Iris pigment epithelial cell (primary cell): Measurements from ENCODE around the gene MXRA8.
A peak's percentile ranks its signal among the peaks of the same experiment; 100 is the strongest.
"Not testable (repeated sequence)": the region's sequence is repeated elsewhere in the genome, so short reads cannot be mapped to it uniquely, and the experiment has no call there.

Source experiments
- DNase-seq: peaks from one replicate; pipeline ENCODE4 v3.0.0-alpha.2; 2011; ENCODE audit warnings: low read depth

Gene MXRA8, protein sequence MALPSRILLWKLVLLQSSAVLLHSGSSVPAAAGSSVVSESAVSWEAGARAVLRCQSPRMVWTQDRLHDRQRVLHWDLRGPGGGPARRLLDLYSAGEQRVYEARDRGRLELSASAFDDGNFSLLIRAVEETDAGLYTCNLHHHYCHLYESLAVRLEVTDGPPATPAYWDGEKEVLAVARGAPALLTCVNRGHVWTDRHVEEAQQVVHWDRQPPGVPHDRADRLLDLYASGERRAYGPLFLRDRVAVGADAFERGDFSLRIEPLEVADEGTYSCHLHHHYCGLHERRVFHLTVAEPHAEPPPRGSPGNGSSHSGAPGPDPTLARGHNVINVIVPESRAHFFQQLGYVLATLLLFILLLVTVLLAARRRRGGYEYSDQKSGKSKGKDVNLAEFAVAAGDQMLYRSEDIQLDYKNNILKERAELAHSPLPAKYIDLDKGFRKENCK

DNA sequence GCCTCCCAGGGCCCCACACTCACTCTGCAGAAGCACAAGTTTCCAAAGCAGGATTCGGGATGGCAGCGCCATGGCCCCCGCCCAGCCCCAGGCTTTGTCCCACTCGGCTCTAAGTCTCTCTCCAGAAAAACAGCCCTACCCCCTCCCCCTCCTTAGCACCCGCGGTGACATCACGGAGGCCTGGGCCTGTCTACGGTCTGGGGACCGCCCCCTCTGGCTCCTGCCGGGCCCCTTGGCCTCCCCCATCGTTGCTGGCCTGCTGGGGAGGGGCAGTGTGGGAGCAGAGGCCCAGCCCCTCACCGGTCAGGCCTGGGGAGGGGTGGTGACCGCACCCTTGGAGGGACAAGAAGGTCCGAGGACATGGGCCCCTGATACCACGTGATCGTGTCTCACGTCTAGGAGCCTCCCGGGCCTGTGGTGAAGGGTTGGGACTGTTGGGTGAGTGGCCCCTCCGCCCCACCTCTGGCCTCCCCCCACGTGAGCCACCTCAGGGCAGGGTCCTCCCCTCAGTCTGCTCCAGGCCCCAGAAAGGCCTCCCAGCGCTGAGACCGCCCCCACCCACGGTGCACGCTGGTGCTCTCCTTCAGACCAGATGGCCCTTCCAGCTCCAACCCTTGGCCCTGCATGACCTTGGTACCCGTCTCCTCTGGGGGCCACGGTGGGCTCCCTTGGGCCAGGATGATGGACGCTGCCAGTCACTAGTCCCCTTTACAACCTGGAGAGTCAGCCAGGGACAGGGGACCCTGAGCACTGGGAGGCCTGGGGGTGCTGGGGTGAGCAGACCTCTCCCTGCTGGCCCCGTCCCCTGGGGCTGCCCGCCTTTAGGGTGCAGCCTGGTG lies at the start of gene MXRA8:
MXRA8 (minus strand) TSS at position 123 of the 839 bp plus-strand sequence; CDS start at position 72, 51 bp downstream.
- peak; percentile 63 for DNase-seq

DNA sequence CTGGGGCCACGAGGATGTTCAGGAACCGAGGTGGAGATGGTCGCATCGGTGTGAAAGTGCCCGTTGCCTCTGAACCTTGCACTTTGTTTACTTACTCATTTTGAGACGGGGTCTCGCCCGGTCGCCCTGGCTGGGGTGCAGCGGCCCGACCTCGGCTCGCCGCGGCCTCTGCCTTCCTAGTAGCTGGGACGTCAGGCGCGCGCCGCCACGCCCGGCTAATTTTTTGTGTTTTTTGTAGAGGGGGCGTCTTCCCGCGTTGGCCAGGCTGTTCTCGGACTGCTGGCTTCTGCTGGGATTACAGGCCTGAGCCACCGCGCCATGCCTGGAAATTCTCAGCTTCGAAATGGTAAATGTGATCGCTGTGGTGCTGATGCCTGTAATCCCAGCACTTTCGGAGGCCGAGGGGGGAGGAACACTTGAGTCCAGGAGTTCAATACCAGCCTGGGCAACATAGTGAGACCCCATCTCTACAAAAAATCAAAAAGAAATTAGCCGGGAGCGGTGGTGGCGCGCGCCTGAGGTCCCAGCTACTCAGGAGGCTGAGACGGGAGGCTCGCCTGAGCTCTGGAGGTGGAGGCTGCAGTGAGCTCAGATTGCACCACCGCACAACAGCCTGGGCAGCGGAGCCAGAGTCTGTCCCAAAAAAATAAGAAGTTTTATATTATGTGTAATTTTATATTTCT lies 49.4 kb upstream of the MXRA8 start:
- DNase-seq, result peak; percentile 74

DNA sequence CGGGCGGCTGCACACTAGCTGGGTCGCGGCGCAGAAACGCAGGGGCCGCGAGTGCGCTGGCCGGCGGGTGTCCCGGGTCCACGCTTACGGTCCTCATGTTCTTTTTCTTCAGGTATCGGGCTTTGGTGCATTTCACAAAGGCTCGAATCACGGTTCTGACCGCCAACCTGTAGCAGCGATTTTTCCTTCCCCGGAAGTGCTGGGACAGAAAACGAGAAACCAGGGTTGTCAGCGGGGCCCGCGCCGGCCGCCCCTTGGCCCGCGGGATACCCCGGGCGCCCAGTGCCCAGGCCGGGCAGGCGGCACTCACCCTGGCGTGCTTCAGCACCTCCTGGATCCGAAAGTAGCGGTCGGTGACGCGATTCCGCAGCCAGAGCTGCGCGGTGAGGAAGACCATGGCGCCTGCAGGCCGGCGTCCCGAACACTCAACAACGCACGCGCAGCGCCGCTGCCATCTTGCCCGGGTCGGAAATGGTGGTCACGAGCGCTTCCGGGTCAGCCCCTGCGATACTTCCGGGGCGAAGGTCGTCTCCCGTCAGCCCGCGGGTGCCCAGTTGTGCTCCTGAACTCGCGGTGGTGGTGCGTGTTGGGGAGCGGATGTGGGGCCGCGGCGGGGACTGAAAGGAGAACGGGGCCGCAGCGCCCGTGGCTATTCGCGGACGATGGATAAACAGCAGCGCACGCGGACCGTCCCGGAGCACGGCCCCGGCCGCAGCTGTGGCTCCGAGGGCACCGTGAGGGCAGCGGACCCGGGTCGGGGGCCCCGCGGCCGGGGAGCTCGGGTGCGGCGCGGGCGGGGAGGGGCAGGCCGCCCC lies 48.7 kb upstream of the MXRA8 start, which contains the start of gene MRPL20:
MRPL20 (minus strand) TSS at position 473 of the 815 bp plus-strand sequence; CDS start at position 397, 76 bp downstream.
- DNase-seq, result peak; percentile 93

DNA sequence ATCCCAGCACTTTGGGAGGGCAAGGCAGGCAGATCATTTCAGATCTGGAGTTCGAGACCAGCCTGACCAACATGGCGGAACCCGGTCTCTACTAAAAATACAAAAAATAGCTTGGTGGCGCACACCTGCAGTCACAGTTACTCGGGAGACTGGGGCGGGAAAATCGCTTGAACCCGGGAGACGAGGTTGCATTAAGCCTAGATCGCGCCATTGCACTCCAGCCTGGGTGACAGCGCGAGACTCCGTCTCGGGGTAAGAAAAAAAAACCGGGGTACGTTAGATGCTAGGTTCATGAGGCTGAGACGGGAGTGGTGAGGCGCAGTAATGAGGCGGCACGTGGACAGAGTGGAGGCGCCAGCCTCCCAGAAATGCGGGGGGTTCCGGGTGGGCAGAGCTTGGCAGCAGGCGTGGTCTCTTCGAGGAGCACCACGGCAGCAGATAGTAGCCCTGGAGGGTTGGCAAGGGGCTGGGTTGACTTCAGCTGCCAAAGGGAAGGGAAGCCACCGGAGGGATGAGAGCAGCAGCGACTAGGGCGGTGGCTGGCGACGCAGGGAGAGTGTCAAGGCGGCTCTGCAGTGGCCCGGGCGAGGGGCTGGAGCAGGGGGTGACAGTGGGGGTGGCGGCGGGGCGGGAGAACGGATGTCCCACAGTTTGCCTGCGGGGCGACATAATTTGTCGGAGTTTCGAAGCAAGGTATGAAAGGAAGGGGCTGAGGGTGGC lies 47.9 kb upstream of the MXRA8 start:
- no peak for DNase-seq

DNA sequence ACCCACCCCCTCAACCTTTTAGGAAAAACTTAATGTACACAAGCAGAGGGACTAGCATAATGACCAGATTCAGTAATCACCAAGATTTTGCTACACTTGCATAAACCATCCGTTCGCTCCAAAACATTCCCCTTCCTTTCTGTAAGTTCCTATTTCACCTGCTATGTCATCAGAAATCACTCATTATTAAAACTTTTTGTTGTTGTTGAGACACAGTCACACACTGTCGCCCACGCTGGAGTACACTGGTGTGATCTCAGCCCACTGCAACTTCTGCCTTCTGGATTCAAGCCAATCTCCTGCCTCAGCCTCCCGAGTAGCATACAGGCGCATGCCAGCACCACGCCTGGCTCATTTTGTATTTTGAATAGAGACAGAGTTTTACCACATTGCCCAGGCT lies 45.3 kb upstream of the MXRA8 start:
- no peak for DNase-seq

DNA sequence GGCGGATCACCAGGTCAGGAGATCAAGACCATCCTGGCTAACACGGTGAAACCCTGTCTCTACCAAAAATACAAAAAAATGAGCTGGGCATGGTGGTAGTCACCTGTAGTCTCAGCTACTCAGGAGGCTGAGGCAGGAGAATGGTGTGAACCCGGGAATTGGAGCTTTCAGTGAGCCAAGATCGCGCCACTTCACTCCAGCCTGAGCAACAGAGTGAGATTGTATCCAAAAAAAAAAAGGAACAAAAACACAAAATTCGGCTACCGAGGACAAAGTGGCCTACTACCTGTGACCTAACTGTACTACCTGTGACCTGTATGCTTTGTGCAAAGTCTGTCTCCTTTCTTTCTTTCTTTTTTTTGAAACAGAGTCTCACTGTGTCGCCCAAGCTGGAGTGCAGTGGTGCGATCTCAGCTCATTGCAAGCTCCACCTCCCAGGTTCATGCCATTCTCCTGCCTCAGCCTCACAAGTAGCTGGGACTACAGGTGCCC lies 44.6 kb upstream of the MXRA8 start:
- DNase-seq, result not testable (repeated sequence)

DNA sequence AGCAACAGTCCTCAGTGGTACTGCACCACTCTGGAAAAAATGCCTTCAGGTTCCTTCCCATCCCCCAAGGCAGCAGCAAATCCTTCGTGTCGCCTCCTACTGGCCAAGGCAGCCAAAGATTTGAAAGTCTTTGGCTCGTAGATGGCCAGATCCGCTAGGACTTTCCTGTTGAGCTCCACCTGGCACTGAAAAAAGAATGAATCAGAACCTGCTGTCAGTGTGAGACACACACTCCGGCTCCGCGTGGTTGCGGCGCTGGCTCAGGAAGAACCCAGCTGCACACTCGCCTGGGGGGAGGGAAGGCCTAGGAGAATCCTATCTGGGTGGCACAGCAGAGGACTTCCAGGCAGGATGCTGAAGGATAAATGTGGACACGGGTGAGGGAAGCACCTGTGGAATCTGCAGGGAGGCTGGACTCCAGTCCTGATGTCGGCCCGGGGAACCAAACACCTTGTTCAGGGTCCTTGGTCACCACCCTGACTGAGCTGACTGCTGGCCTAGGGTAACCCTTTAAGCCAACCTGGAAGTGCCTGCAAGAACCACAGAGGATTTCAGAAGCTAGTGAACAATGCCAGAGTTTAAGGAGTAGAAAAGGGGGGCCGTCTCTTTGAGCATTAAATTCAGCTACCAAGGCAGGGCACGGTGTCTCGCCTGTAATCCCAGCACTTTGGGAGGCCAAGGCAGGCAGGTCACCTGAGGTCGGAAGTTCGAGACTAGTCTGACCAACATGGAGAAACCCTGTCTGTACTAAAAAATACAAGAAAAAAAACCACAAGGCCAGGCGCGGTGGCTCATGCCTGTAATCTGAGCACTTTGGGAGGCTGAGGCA lies 43.9 kb upstream of the MXRA8 start:
- DNase-seq, result peak; percentile 78

DNA sequence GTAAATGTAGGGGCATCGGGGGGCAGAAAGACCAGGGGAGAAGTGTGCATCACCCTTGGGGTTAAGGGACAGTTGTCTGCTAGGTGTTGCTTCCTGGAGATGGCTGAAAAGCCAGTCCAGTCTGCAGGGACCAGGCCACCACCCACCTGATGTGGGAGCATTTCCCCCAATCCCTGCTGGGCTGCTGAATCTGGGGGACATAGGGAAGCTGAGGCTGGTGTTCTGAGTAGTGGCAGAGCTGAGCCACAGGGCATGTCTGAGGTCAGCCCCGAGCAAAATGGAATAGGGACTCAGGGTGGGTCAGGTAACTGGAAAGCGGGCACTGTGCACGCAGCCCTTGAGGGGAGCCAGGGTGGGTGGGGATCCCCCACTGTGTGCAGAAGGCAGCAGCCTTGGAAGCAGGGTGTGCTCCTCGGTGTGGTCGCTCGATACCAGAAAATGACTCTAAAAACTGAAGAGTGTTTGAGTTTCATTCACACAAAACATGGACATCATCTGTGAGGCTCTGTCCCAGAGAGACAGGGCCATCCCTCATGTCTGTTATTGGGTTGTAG lies 43.2 kb upstream of the MXRA8 start:
- DNase-seq, result no peak

DNA sequence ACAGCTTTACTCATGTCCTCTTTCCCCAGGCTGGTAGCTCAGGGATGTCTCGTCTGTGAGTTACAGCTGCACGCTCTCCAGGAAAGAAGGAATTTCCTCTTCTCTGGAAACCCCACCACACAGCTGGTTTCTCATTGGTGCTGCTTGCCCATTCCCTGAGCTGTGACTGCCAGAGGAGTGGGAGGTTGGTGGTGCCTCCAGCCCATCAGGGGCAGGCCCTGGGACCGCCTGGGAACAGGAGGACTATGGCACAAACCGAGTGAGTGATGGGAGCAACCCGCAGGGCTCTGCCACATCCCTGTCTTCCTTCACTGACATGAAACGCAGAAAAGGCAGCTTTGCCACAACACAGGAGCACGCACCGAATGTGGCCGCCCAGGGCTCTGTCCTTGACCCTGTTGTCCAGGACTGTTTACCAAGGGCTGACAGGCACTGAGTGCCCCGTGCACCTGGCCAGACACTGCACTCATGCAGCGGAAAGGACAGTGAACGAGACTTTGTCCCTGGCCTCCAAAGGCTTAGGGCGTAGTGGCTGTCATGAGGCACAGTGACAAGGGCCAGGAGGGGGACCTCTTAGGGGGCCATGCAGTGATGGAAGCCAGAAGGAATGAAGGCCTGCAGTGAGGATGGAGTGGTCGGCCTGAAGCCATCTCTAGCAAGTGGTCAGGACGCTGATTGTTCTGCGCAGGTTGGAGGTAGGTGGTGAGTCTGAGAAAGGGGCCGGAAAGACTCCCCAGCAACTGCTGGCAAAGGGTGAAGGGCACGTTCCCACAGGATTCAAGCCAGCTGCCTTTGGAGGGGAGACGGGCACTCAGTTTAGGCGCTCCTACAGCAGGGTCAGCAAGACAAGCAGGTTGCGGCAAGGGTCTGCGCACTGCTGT lies 42.5 kb upstream of the MXRA8 start:
- DNase-seq, result no peak

DNA sequence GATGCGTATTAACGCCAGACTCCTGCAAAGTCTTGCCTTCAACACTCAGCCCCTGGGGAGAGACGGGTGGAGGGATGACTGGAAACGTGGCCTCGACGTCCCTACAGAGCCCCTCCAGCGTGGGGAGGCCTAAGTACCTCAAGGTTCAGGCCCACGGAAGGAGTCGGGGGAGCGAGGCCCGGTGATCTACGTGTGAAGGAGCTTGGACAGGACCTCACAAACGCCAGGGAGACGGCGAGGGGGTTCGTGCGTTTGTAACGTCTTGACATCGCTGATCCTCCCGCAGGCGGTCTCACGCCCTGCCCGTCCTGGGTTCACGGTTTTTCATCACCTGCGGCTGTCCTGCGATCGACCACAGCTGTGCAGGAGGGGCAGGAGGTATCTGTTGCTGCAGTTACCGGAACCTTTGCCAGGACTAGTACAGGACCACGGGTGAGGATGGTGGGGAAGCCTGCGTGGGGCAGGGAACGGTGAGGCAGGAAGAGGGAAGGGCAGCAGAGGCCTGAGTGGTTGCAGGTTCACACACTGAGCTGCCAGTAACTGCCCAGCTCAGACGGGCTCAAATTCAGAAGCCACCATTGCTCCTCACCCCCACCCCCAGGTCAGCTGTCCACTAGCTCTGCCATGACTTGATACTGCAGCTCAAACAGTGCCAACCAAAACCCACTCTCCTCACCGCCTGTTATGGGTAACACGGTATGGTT lies 41.7 kb upstream of the MXRA8 start:
- DNase-seq, result peak; percentile 40

DNA sequence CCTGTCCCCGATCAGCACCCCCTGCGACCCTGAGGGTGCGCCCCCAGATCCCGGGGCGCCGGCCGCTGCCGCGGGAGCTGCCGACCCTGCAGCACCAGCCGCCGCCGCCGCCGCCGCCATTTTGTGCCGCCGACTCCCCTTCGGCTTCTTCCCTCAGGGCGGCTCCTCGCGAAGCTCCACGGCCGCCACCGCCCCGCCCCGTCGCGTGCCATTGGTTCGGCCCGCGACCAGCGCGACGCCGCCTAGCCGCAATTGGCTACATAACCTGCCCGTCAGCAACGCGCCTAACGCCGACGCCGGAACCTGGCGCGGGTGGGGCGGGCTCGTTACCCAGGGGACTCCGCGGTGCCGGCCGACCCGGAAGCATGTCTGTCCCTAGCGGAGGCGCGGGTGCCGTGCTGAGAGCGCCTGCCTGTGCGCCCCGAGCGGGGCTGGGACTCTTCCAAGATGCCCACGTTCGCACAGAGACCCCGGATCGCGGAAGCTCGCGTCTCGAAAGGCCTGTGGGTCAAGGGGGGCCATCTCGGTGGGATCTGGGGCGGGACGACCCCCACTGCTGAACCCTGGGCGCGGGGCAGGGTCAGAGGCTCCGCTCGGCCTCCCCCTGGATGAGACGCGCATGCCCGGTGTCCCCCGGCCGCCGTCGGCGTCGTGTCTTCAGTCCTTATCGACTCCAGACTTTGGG lies 41.0 kb upstream of the MXRA8 start, which contains the start of gene CCNL2:
CCNL2 (minus strand) TSS at position 149 of the 685 bp plus-strand sequence; CDS start at position 120, 29 bp downstream.
- DNase-seq, result peak; percentile 99

DNA sequence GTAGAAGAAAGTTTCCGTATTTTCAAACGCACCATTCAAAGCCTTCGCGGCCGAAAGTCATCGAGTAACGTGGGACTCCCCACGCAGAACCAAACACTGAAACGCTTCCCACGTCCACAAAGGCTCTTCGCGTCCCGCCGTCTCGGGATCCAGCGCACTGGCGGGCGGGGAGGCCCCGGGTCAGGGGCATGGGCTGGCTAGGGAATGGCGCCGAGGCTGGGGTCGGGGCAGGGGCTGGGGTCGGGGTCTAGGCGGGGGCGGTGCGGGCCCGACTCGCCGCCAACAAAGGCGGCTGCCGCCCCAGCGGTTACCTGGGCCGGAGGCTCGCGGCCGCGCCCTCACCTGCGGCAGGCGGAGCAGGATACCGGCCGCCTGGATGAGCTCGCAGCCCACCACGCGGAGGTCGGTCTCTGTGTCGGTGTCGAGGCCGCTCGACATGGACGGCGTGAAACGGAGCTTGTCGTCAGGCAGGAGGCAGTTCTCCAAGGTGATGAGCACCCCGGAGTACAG lies 40.4 kb upstream of the MXRA8 start:
- no peak for DNase-seq

DNA sequence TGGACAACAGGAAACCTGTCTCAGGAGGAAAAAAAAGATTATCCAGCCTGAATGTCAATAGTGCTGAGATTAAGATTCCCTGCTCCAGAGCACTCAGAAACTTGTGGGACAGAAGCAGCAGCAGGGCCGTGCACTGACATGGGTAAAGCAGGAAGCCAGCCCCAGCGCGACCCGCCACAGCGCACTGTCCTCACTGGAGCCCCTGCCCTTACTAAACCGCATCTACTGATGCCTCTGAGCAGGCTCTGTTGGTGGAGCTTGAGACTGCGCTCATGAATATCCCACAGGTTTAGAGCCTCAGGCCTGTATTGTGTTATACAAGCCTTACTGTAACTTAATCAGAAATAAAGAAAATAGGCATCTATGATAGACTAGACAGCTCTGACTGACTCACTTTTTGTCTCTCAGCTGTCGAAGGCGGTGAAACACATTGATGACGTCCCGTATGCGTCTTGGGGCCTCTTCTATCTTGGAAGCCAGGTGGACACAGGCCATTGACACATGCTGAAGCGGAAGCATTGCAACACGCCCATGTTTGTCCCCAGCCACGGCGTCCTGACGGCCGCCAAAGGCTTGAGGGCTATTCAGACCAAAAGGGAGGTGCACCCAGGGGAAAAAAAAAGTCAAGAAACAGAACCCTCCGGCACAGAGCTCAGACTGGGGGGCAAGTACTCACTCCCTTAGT lies 39.6 kb upstream of the MXRA8 start:
- peak; percentile 72 for DNase-seq

DNA sequence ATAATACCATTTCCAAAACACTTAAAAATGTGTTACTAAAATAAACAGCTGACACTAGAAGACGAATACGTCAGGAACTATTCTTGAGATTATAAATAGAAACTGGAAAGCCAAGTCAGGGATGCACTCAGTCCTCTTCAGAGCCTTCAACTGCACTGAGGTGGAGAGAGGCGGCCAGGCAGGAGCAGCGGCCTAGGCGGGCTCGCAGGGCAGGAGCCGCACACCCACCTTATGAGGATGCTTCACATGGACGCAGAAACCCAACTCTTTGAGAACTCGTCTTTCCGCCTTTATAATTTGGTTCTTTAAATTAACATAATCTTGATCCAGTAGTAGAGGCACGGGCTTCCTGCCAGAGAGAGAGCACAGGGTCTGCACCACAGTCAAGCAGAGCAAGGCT lies 36.8 kb upstream of the MXRA8 start:
- DNase-seq, result no peak

DNA sequence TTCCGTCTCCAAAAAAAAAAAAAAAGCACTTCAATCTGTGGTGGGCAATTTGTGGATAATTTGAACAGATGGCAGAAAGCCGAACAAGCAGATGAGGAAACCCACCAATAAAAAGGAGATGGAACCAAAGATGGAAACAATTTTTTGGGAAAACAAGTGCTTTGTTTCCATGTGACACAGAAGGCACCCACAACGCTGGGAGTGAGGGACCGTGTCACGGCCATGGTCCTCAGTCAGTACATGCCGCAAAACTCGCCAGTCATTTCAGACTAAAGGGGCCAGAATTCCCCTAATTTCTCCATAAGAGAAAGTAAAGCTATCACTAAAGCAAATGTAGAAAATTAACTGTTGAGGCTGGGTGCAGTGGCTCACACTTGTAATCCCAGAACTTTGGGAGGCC lies 35.8 kb upstream of the MXRA8 start:
- DNase-seq, result no peak

DNA sequence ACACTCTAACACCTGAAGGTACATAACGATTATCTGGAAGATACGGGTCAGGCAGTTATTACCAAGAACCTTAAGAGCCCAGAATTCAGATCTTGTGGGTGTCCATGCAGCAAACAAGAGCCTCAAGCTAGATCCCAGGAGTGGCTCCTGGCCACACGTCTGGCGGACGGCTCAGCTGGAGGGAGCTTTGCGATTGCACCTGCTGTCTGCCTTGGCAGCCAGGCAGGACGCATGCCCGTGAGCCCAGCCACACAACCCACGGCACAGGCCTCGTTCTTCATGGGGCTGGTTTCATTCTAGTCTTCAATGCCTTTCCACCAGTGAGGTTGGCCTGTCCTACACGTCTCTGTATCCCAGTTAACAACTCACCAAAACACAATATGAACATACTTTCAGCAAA lies 35.1 kb upstream of the MXRA8 start:
- no peak for DNase-seq
